HG02610 (cell line): ENCODE data around the gene COL7A1.

Source experiments
- ATAC-seq: cut with Tn5 transposase; IDR thresholded peaks from one replicate; pipeline ENCODE4 v1.9.1; 2021; ENCODE audit warnings: mild to moderate bottlenecking, moderate library complexity; ENCODE audit not compliant: unreplicated experiment

Gene COL7A1

DNA sequence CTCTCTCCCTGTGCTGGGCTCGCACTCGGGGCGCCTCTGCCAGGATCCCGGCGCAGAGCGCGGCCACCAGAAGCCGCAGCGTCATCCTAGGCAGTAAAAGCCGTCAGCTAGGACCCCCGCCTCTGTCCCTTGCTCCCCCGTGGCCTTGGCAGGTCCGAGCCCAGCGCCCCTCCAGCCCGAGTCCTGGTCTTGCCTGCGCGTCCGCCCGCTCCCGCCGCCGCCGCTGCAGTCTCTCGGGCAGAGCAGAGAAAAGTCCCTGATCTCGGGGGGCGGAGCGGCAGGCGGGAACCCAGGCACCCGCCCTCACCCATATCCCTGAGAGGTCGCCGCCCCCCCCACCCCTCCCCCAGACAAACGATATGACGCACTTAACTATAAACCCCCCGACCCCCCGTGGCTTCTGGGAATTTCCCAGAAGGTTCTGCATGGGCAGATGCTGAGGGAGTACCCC lies at the start of gene COL7A1:
Gene COL7A1, minus strand, starts transcription at position 255 of the 451 bp plus-strand sequence. Its CDS starts 170 bp downstream, at position 85.
- no peak for ATAC-seq

DNA sequence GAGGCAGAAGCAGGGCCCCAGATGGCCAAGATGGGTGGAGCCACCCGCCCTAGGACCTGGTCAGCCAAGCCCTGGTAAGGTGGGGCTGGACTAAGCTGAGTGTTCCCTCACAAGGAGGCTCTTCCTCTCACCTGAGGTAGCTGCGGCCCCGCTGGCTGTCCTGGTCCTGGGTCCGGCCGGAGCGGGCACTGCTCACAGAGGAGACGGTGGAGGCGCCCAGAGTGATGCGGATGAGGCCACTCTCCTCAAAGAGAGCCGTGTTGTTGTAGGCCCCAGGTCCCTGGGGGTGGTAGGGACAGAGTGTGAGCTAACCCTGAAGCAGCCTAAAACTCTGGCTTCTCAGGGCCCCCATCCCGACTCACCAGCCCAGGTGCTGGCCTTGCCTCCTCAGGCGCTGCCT lies 47.5 kb upstream of the COL7A1 start:
- ATAC-seq = no peak

DNA sequence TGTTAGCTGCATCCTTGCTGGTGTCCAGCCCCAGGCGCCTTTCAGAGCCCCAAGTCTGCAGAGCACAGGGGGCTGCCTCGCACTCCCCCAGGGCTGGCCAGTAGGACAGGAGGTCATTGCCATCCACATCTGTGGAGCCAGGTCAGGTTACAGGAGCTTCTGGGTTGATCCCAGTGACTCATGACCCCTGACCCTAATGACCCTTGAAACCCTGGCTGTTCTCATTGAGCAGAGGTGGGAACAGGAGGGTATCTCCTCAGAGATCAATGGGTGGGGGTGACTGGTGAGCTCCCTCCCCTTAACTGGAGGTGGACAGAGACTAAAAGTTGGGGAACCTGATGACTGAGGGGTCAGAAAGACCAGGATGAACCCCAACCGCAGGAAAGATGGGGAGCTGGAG lies 46.3 kb upstream of the COL7A1 start:
- ATAC-seq = no peak

DNA sequence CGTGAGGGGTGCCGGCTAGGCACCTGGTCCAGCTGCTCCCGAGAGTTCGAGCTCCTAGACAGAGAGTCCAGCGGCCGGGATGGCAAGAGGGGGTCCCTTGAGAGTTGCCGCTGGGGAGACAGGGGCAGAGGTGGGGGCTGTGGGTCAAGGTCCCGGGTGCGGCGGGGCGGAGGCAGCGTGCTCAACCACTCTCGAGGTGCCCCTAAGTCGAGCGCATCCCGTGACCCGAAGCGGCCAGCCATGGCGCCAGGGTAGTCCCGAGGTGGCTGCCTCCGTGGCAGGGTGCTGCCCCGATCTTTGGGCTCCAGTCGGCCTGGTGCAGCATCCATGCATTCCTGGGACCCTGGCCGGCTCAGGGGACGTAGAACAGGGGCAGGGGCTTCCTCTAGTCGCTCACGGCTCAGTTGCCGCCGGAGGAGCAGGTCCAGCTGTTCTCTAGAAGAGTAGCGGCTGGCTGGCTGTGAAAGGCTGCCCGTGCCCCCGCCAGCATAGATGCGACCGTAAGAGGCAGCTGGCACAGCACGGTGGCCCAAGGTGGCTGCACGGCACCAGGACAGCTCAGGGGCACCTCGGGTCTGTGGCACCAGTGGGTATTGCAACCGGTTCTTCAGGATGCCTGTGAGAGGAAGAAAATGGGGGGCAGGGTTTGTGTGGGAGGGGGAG lies 44.9 kb upstream of the COL7A1 start:
- ATAC-seq = no peak

DNA sequence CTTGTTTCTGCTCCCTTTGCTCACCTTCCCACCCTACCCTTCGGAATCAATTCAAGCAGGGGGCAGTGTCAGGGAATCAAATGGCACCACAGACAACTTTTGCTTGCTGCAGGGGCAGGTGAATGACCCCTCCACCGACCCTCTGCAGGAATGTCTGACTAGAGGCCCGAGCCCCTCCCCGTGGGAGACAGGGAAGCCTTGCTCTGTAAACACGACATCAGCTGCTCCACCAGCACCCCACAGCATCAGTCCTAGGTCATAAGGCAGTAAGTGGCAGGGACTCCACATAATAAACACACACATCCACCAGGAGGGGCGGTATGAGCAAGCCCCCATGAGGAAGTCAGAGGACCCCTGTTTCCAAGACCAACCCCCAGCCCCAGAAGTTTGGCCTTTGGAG lies 42.2 kb upstream of the COL7A1 start:
- ATAC-seq = no peak

DNA sequence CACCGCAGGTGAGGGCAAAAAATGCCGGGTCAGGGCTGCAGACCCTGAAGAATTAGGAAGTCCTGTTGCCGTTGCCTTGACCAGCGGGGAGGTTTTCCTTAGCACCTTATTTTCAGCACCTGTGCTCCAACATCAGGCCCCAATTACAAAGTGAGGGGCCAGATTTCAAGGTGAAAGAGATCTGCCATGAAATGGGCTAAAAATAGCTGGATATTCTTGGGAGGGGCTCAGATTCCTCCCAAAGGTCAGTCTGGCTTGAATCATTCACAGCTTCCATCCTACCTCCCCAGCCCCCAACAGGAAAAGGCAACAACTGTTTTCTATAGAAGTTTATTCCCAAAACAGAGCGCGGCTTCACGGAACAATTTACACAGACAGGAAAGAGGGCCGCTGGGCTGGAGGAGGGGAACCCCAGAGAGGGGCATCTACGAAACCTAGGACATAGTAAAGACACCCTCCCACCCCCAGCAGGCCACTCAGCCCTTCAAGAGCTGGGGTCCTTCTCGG lies 41.1 kb upstream of the COL7A1 start:
- ATAC-seq = no peak

DNA sequence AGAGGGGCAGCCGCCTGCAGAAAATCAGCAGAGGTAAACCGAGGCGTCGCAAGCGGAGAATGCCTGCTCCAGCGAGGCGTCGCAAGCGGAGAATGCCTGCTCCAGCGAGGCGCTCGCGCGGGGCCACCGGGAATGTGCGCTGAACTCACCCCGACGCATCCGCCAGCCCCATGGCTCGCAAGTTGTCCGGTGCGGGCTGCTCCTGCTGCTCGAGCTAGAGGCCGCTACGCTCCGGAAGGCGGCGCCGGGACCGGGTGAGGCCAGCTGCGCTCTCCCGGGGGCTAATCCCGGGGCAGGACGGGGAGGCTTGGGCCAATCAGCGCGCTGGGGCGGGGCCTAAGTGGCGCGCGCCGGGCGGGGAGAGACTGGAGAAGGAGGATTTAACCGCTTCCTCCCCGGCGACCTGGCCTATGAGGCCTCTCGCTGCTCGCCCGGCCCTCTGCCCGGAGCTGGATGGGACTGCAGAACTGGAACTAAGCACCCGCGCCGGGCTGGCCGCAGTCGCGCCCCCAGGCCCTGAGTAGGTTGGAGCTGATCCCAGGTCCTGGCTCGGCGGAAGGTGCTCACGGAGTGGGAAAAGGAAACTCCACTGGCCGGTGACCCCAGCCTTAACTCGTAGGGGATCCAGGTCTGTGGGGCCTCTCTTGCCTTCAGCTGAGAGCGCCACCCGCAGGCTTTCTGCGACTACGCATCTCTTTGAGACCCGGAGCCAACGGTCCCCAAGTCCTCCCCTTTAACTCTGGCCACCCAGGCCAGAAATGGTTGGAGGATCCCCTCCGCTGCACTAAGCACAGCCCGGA lies 40.3 kb upstream of the COL7A1 start, which contains the start of gene SLC26A6:
Gene SLC26A6, minus strand, starts transcription at position 240 of the 800 bp plus-strand sequence. Its CDS starts 68 bp downstream, at position 172.
- peak; percentile 91 for ATAC-seq

DNA sequence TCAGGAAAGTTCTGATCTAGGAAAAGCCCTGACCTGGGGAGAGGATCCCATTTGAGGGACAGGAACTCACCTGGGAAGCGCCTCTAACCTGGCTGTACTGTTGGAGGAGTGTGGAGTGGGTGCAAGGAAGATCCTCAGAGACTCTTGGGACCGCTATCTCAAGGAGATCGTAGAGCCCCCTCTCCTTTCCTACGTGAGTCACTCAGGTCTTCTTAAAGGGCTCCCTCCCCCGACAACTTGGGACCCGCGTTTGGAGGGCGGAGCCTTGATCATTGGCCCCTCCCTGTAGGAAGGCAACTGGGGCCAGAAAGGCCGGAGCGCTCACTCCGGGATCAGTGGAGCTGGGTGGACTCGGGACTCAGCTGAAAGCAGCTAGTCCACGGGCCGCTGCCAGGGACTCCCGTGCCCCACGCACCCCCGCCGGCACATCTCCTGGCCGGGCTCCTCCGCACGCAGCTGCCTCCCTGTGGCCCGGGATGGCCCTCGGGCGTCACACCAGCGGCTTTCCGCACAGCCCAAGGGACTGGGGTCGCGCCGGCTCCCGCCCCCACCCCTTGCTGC lies 39.6 kb upstream of the COL7A1 start:
- ATAC-seq = peak; percentile 14

DNA sequence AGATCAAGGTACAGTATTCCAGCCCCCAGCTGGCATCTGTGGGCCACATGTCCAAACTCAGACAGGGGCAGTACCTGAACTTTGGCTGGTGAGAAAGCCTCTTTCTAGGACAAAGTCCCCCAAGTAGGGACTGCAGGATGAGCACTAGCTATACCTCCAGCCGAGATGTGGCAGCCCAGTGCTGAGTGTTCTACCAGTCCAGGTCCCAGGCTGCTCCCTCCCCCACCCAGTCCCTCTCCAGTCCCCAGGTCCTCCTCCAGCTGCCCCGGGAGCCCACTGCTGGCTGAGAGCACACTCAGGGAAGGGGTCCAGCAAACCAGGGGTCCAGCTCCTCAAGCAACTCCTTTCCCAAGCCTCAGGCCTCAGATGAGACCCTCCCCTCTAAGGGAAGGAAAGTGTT lies 38.6 kb upstream of the COL7A1 start:
- no peak for ATAC-seq

DNA sequence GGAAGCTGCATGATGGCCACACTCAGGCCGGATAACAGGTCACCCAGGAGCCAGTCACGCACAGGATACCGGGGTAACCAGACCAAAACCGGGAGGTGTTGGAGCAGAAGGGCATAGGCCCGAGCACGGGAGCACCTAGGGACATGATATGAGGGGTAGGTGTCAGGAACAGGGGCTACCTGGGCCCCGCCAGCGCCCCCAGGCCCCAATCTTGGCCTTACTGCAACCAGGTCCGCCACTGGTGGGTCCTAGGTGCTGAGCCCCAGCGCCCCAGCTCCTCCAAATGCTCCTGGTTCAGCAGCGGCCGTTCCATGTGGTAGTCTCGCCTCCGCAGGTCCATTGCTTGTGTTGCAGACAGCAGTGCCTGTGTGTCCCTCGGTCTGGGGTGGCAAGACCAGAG lies 38.1 kb upstream of the COL7A1 start:
- no peak for ATAC-seq

DNA sequence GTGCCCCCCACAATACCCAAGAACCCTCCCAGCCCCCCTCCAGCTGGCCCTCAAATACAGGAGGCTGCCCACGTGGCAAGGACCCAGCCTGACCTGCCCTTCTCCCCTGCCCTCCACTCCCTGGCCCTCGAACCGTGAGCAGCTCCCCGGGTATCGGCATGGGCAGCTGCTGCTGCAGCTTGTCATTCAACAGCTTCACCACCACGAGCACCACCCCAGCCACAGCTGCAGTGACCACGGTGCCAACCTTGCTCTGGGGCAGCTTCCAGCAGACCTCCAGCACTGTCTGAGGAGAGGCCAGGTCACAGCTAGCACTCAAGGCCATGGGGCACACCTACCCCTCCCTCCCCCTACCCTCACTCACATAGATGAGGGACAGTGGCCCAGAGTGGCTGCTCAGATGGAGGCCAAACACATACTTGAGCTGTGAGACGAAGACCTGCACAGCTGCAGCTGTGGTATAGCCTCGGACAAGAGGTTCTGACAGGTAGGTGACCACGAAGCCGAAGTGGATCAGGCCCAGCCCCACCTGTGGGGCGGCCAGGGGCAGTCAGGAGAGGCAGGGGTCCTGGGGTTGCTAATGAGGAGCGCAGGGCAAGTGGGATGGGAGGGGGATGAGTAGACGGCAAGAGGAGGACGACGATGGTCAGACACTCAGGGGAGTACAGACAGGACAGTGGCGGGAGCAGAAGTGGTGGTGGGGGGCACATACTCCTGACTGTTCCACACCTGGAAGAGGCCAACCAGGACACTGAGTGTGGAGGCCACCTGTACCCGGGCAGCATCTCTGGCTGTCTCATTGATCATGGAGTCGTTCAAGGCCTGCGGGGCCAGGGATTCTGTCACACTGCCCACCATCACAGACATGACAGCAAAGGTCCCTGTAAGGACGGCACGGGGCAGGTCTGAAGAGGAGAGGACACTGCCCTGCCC lies 36.7 kb upstream of the COL7A1 start:
- ATAC-seq = no peak

DNA sequence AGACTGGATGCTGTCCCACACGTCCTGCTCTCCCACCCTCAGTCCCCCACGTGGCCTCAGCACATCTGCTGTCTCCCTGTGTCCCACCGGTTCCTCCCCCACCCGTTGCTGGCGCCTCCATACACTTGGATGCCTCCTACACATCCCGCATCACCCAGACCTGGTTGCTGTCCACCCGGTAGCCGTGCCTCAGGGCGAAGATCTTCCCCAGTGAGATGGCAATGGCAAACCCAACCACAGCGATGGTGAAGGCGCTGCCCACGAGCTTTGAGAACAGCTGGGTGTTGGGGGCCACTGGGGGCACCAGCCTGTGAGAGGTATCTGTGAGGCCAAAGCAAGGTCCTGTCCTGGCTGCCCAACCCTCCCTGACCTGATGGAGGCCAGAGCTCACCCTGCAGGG lies 35.7 kb upstream of the COL7A1 start:
- ATAC-seq = no peak

DNA sequence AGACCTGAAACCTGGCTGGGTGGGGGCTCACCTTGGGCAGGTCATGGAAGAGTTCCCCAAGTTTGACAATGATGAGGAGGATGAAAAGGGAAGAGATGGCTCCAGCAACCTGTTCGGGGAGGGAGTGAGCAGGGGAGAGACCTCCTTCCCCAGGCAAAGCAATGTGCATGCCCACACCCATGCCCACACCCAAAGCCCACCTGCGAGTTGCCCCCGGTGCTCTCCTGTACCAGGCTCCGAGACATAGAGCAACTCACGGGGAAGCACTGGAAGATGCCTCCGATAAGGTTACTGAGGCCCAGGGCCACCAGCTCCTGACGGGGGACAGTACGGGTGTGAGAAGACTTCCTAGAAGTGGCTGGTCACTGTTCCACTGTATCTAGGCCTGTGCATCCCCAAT lies 35.3 kb upstream of the COL7A1 start:
- no peak for ATAC-seq

DNA sequence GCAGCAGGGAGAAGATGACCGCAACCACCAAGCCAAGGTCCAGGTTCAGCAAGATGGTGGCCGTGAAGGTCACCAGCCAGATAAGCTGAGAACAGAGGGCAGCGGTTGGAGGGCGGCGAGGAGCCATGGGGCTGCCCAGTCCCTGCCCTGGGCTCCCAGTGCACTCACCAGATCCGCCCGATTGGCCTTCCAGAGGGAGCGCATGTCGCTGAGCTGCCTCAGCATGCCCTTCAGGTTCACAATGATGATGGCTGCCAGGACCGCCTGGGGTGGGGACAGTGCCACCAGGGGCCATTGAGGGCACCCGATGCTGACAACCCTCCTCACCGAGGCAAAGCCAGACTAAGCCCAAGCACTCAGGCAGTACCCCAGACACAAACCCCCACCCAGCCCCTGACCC lies 34.8 kb upstream of the COL7A1 start:
- no peak for ATAC-seq

DNA sequence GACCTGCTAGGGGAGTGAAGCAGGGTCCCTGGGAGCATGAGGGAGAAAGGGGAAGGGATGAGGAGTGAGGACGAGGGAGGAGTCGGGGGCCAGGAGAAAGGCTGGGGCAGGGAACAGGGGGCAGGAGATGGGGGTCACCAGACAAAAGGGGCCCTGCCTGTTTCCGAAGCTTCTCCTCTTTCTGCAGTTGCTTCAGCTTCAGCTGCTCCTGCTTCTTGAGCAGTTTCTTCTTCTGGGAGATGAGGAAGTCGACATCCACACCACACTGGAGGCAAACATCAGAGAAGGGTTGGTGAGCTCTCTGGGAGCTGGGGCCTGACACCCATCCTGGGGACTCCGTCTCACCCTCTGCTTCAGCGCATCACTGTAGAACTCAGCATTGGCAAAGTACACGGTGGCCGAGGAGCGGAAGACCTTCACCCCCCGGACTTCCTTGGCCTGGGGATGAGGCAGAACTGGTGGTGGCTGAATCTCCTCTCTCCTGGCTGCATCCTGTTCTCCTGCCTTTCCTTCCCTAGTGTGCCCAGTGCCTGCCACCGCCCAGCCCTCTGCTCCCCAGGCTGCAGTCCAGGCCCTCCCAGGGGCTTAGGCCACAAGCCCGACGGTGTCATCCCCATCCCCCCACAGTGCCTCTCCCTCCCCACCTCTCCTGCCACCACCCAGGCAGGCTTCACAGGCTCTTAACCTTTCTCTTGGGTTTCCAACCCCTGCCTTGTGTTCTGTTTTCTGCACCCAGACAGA lies 33.3 kb upstream of the COL7A1 start:
- ATAC-seq = no peak

DNA sequence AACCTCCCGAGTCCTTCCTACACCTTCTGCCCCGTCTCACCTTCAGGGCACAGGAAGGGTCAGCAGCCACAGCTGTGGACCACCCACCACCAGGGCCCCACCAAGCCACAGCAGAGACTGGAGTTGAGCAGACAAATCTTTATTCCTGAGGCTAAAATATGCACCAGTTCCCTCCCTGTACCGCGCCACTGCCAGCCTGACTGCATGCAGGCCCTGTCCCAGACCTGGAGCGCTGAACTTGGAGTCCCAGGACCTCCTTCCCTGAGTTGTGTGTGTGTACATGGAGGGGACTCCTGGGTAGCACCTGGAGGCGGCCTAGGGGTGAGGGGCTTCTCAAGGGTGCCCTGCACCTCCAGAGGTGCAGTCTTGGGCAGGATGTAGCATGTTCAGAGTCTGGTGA lies 30.5 kb upstream of the COL7A1 start:
- no peak for ATAC-seq

DNA sequence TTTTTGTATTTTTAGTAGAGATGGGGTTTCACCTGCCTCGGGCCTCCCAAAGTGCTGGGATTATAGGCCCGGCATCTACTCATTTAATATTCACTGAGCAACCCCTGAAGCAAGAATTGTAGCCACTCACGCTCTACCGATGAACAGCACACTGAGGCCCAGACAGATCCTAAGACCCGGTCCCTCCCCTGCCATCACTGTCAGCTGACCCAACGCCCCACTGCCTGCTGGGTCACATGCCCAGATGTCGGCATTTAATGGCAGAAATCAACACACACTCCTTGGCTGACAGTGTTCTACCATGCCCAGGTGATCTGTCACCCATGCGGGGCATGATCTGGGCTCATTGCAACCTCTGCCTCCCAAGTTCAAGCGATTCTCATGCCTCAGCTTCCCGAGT lies 29.6 kb upstream of the COL7A1 start:
- ATAC-seq = no peak

DNA sequence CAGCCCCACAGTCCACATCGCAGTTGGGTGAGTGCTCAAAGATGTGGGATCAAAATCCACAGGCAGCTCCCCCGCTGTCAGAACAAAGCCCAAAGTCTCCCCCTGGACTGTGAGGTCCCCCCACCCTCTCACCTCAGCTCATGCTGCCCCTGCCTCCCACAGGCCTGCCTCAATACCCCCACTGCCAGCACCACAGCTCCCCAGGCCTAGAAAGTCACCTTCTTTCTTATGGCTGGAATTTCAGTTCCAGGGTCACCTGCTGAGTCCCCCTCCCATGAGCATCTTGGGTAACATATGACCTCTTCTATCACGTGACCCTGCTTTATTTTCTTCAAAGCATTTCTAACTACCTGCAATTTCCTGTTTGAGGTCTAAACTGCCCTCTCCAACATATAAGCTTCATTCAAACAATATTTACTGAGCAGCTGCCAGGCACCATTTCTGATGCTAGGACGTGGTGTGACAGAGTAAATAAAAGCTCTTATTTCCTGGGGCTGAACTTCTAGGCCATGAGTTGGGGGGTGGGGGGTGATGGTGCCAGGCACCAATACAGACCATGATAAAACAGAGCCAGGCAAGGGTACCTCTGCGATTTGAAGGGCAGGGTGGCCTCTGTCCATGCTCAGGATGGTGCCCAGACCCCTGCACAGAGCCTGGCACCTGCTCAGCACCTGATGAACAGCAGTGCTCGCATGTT lies 28.9 kb upstream of the COL7A1 start:
- ATAC-seq = no peak

DNA sequence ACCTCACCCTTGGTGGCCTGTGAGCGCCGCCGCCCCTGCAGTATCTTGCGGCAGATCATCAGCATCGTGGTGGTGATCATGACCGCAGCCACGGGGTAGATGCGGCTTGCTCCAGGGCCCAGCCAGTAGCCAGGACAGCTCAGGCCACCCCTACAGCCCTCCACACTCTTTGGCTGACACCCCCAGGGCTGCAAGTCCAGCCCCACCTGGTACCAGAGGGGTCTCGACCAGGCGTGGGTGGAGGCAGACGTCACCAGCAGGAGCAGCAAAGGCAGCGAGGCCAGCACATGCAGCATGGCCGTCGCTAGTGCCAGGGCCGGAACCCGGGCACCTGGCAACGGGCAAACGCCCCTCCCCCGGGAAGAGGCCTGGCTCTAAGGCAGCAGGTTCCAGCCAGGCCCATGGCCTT lies 26.3 kb upstream of the COL7A1 start, which contains the start of gene TMEM89:
Gene TMEM89, minus strand, starts transcription at position 309 of the 409 bp plus-strand sequence. Its CDS starts 13 bp downstream, at position 296.
- no peak for ATAC-seq
